NCI-H69 (cell line): ENCODE data around the gene ZNF438.

Experiments used
- DNase-seq: peaks from one replicate; lab custom pipeline; 2025; lab: John Stamatoyannopoulos, UW

Gene ZNF438

DNA sequence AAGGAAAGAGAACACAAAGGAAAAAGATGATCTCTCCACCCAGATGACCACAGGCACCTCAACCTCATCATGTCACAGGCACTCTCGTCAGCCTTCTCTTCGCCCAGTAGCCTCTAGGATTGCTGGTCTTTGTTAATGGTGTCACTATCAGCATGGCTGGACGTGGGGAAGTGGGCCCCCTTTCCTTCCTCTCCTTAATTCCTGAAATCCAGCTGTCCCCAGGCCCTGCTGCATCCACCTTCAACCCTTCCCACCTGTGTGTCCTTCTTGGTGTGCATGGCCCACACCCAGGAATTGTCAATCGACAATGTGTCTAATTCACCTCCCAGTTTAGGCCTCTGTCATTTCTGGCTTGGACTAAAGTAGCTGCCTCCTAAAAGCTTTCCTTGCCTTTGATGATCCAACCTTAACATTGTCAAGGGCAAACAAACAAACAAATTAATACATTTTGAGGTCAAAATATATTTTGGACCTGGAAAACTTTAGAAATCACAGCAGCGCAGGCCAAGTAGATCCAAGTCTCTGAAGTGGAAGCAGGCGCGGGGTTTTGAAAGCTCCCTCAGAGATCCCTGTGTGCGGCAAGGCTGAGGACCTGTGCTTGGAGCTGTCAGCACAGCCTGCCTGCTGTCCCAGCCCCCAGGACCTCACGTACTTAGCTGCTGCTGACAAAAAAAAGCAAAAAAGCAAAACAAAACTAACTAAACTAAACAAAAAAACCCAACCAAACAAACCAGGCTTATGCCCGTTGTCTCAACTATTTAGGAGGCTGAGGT lies 208.8 kb downstream of the ZNF438 start:
- DNase-seq: no peak

DNA sequence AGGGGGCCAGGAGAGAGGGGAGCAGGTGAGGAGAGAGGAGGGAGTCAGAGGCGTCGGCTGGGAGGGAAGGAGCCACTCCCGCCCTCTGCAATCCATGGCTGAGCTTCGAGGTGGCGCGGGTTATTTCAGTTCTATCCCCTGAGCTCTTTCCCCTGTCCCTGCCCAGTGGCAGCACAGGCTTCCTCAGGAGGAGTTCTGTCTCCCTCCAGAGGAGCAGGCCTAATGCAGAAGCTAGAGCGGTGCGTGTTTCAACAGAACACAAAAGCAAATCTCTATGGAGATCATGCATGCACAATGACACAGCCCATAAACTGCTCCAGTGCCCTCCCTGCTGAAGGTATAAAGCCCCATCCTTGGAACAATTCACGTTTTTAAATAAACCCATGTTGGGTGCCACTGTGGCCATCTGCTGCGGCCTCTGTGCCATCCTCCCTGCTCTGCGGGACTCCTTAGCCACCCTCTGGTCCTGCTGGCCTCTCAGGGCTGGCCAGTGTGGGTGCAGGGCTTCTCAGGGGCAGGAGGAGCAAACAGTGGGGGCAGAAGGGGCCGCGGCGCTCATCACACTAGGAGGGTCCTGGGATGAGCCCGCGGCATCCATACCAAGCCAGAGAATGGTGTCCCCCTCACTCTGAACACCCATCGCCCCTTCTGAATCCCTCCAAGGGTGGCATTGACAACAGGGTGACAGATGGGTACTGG lies 209.5 kb downstream of the ZNF438 start:
- no peak for DNase-seq

DNA sequence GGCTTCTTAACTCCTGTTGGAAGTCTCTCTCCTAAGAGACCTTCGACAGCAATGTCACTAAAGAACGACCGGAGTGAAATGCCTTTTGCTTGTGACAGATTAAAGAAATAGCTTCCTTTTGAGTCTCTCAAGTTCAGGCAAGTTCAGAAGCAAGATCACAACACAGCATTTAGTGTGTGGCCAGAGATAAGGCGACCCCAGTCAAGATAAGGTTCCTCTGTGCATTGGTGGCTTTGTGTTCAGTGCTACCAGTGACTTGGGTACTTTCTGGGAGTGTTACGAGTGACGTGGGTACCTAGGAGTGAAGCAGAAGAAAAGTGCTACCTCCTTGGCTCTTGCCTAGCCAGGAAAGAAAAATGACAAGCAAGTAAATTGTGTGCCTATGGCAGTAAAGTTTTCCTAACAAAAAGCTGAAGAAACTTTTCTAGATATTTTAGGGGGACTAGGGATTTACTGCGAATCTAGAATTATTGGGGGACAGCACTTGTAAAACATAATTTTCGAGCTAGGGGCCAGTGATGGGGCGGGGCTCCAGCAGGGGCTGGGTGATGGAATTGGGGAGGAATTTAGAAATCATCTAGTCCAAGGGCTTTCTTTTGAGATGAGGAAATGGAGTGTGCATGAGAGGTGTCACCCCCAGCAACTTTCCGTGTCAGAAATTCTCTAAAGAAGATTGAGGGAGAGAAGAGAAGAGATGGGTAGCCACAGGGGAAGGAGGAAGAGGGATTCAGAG lies 210.2 kb downstream of the ZNF438 start:
- DNase-seq: no peak

DNA sequence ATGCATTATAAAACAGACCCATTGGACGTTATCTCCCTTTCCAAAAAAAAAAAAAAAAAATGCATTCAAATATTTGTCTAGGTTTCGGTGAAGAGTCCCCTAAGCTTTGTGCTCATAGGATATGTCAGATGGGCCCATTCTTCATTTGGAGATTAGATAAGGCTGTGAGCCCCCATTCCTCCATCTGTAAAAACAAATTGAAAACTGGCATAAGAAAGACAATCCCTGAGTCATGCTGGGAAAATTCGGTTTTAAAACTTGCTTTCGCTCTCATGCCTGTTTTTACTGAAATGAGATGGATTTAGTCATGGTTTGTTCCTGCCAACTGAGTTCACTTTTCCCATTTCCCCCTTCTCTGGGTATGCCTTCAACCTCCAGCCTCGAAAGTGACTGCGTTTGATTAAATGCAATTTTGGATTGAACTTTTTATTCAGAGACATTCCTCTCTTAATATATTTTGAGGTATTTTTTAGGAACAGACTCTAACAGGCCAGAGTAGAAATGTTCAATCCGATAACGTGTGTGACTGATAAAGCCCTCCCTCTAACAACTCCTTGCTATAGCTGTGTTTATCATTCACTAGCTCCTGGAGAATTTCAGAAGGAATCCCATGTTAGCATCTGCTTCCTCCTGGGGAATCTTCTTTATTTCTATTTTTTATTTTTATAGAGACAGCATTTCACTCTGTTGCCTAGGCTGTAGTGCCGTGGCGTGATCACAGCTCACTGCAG lies 211.2 kb downstream of the ZNF438 start:
- no peak for DNase-seq

DNA sequence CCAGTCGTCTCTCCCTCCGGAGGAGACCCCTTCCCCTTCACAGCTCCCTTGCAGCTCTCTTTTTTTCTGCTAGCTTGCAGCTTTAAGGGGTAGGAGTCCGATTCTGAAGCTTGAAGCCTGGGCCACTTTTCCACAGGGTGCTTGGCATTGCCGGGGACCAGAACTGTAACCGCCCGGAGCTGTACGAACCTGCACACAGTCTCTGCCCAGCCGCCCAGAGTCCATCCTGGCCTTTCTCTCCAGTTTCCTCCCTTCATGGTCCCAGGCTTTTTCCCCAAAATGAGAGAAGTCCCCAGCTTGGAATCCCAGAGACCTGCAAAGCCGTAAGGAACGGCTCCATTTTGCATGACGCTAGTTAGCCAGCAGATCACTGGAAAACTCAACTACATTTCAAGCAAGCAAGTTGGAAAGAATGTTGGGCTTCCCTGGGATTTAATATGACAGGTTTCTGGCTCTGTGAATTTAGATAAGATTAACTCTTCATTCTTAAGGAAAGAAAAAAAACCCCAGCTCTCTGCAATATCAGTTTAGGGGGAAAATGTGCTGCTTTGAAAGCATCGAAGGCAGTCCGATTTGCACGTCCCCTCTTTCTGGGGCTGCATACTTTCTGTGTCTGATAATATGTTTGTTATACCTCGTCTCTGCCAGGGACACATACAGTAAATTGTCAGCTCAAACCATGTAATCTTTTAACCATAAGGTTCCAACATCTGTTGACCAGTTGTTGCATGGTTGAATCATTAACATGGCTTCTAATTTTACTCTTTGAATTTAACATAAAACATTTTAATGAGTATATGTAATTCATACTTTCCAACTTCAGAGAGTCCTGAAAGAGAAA lies 212.1 kb downstream of the ZNF438 start:
- no peak for DNase-seq

DNA sequence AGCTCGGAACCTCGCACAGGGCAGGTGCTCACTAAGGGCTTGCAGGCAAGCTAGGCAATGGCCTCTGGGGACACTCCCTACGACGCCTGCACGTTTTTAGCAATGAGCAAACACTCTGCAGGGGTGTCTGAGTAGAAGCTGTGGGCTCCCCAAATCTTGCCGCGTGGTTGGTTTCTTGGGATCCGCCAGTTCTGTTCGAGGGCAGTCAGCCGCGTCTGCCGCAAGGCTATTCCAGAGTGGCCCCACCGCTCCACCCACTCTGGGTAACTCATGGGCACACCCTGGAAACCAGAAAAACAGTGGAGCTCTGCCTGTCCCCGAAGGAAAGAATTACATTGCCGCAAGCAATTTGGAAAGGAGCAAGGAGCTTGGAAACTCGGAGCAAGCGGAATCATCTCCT lies 212.8 kb downstream of the ZNF438 start:
- DNase-seq: no peak

DNA sequence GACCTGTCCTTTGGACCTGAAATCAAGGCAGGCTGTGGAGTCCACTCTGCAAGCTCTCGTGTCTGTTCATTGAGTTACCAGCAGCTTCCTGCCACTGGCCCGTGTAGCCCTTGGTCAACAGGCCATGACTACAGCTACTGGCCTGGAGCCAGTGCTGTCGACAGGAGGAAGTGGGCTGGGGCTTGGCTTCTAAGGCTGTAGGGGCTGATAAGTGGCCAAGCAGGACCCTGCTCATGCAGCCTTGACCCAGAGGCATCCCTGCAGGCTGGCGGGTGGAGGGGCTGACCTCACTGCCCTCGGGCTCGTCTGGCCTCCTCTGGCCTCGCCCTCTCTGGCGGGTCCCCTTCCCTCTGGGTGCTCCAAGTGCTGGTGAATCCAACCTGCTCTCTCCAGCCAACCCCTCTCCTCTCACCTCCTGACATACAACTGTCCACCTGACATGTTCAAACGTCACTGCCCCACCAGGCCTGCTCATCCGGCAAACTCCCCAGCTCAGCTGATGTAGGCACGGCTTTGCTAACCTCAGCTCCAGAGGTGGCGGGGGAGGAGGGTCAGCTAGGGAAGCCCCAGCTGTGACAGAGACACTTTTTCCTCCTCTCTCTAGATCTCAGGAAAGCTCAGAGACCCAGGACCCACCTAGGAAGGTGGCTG lies 213.5 kb downstream of the ZNF438 start:
- DNase-seq: no peak

DNA sequence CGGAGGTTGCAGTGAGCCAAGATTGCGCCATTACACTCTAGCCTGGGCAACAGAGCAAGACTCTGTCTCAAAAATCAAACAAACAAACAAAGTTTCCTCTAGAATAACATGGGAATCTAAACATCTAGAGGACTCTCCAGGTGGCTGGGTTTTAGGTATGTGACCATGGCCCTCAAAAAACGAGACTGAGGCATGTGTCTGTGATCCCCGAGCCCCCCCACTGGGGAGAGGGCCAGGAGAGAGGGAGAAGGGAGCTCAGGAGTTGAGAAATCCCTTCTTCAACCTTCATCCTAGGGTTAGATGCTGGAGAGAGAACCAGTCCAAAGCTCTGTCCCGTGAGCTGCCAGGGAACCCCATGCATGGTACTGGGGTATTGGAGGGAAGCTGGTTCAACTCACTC lies 214.1 kb downstream of the ZNF438 start:
- DNase-seq: no peak

DNA sequence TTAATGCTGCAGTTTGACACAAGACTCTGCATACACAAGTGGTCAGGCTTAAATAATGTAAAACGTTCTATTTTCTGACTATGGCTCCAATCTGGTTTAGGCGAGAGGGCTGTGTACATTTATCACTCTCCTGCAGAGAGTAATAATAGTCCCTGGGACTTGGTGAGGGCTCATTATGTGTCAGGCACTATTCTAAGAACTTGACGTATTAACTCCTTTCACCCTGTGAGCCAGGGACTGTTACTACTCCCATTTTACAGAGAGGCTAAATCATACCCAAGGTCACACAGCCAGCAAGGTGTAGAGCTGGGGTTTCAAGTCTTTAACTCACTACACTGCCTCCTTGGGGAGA lies 214.9 kb downstream of the ZNF438 start:
- DNase-seq: no peak

DNA sequence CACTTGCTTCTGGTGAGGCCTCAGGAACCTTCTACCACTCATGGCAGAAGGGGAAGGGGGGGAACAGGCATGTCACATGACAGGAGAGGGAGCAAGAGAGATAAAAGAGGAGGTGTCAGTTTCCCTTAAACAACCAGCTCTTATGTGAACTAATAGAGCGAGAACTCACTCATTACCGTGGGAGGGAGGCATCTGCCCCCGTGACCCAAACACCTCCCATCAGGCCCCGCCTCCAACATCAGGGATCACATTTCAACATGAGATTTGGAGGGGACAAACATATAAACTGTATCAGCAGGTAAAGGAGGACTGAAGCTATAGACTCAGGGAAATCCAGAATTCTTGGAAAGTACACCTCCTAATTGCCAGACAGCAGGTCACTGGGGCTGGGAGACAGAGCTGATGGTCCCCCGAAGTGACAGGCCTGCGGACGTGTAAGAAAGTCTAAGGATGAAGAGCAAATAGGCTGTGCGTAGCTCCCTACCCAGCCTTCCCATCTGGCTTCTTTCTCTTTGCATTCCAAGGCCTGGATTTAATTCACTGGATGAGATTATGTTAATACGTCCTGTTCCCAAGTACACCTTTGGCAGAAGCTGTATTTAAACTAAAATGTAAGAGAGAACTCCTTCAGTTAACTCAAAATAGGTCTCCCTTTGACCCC lies 215.4 kb downstream of the ZNF438 start:
- no peak for DNase-seq

DNA sequence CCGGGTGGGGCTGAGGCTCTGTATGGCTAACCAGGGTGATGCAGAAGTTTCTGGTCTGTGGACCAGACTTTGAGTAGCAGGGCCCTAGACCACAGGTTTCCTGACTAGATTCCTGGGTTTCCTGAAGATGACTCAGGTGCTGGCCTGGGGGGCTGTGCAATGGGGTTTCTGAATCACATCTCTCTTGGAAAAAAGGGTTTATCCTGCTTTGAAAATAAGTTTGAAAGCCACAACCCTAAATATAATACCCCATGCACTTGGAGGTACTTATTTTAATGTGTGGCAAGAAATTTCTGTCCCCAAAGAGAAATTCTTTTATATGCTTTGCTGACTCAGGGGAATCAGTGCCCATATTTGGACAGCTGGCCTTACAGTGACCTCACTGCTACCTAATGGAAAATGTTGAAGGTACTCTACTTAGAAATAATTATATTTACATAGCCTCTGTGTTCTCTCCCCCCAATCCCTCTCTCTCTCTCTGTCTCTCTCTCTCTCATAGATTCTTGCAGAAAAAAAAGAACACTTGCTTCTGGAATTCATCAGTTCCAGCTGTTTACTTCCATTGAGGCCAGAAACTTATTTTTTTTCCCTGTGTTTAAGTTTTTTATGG lies 217.7 kb downstream of the ZNF438 start:
- DNase-seq: no peak

DNA sequence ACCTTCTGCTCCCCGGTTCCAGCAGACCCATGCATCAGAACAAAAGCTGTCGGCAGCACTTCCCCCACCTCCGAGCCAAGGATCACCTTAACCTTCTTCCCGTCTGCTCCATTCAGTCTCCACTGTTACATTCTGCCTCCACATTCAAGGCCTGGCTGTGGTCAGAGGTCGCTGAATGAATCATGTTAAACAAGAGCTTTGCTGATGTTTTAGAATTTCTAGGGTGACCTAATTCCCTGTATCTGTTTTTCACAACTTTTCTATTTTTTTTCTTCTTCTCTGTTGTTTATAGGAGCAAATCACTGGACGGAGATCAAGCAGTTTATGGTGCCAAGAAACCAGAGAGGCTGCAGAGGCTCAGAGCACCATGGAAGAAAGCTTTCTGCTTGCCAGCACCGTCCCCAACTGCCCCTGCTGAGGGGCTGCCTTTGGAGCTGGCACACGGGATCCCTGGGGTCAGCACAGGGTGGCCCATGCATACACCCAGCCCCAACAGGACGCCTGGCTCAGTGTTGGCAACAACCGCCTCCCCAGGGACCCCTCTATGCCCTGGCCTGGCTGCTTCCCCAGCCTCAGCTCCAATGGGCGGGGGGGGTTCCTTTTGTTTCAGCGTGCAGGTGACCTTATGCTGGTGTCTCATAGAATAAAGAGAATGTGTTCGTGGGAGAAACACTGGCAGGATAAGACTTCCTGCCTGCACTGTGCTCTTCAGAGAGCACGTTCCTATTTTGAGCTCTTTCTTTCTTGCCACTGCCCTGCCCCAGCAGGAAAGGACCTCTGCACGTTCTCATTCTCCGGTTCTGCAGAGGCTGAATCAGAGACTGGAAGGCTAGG lies 219.4 kb downstream of the ZNF438 start:
- no peak for DNase-seq

DNA sequence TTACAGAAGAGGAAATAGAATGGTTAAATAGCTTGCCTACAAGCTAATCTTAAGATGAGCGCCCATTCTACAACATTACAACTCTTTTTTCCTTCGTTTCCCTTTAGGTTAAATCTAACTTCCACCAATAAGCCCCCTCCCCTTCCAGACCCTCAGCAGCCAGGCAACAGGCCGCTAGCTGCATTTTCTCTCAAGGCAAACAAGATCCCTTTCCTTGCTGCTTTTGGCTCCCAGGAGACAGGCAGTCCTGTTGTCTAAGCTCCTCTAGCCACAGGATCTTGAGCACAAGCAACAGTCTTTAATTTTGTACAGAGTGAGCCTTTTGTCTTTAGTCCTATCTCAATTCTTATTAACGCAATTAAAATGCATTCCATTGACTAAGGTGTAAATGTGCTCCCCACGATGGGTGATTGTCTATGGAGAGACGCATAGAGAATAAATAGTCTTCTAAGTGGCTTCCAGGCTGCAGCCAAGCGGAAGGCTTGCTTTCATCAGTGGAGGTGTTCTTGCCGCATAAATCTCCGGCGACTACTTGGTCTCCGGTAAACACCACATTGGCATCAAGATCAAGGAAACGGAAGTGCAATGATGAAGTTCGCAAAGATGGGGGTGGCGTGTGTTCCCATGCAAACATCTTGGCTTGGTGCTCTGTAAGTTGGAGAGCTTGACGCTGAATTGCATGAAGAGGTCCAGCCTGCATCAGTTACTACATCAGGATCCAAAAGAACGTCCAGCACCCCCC lies 220.2 kb downstream of the ZNF438 start:
- DNase-seq: no peak

DNA sequence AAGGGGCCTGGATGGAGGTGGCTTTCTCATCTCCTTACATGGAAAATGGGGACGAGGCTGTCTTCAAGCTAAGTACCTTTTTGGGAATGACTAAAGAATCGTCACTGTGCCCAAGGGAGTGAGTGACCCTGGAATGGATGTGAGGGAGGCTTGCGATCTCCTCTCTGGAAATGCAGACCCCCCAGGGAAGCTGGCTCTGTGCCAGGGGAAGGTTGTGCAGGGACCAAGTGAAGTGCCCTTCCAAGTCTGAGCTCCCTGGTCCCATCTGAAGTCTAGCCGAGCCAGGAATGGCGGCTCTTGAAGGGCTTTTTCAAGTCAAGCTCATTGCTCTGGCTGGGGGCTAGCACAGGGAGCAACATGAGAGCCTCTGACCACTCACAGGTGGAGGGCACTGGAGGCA lies 221.2 kb downstream of the ZNF438 start:
- no peak for DNase-seq

DNA sequence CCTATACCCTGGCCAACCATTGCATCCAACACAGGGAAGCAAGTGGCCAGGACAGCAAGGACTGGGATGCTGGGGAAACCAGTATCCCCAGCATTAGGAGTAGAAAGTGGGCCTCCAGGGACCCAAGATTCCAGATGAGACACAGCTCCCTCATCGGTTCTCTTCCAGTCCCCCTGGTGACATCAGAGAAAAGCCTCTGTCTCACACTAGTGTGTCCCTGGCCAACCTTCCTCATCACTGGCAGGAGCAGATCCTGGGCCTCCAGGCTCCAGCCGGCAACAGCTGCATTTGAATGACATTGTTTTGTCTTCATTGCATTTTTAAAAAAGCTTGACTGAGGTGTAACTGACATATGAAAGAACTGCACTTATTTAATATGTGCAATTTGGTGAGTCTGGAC lies 224.8 kb downstream of the ZNF438 start:
- no peak for DNase-seq

DNA sequence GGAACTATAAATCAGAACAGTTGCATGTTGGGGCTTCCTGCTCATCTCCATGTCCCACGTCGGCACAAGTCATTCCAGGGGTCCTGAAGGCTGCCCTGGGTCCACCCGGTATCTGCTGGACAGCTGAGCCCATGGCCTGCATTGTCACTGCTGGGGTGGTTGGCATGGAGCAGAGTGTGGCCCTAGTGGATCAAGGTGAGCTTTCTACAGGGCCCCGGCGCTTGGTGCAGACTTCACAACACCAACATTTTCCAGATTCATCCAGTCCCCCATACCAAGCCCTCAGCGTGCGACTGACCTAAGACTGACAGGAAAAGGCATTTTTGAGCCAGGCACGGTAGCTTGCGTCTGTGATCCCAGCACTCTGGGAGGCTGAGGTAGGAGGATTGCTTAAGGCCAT lies 226.6 kb downstream of the ZNF438 start:
- no peak for DNase-seq

DNA sequence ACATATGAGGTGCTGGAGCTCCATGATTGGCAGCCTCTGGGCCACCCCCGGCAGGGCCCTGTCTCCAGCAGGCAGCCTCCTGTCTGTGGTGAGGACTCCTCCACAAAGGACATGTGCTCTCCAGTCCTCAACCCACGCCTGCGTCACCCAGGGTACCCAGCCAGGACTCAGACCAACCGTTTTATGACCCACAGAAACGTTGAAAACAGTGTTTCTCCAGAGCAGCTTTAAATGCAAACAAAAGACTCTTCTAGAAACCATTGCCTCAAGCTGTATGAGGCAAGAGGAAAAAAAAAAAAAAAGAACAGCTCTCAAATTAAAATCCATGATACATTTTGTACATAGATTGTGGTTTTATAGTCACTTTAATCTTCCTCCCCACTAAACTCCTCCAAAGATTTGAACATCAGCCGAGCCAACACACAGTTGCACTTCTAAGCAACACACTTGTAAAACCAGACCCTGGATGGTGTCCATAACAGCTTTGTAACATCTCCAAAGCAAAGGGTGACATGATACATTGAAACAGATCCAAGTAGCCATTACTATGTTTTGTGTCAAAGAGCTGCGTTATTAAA lies 227.1 kb downstream of the ZNF438 start:
- DNase-seq: no peak

DNA sequence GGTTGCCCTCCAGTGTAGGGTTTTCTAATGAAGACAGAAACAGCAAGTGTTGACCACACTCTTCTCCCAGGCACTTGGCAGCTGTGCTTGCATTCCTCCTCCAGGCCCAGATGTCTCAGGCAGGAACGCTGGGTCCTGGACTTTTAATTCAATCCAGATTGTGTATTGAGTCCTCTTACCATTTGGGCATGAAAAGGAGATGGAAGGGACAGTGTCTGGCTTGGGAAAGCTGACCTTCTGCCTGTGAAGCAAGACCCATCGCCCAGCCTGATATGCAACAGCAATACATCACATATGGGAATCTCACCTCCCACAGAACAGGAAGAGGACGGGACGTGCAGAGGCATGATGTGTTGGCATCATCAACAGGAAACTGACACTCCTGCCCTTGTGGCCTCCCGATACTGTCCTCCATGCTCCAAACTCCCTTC lies 227.8 kb downstream of the ZNF438 start:
- DNase-seq: no peak
